ENCODE results near the gene FHOD3. TPM values are rescaled to one million over a fixed set of nuclear protein-coding genes. Genes with fewer than 3 reads are reported as not detected.

Gene FHOD3
- polyA plus RNA-seq, 2 of the 4 experiments (the other 2 are of a cell fraction): 2.5 to 3.6 TPM

GRCh38 chr18:36269157-36269556 lies 28.4 kb upstream of the FHOD3 start:
- ATAC-seq: no peak
- WGBS (ENCODE audit: missing lambda C conversion rate): 70% methylated on average over 2 of the region's 4 CpGs
- no peak for TF ChIP-seq CHD2 (IDR thresholded peaks at IDR 0.05; ENCODE audit: low read length, partially characterized antibody)
- no peak for TF ChIP-seq MAFK (IDR thresholded peaks at IDR 0.05; ENCODE audit: partially characterized antibody)
- no peak for TF ChIP-seq NPAS2 (CRISPR knock-in tag; IDR thresholded peaks at IDR 0.05; ENCODE audit: borderline replicate concordance)
- no peak for TF ChIP-seq CBX2 (IDR thresholded peaks at IDR 0.05; ENCODE audit: borderline replicate concordance, low read depth)
- TF ChIP-seq HES2 (IDR thresholded peaks at IDR 0.05): no peak
- TF ChIP-seq HEYL (CRISPR knock-in tag; IDR thresholded peaks at IDR 0.05): no peak
- TF ChIP-seq CTCF (IDR thresholded peaks at IDR 0.05): no peak
- TF ChIP-seq KDM5A (IDR thresholded peaks at IDR 0.05): no peak
- no peak for TF ChIP-seq RNF2 (IDR thresholded peaks at IDR 0.05; ENCODE audit: borderline replicate concordance, low read depth)
- no peak for TF ChIP-seq ZFP36 (IDR thresholded peaks at IDR 0.05; ENCODE audit: borderline replicate concordance, partially characterized antibody)
- TF ChIP-seq BHLHE40 (IDR thresholded peaks at IDR 0.05; ENCODE audit: low read depth, low read length): no peak
- Histone ChIP-seq H3K4me2 (no peak overlapping the region), H3K27ac (no peak overlapping the region), H3K4me3 (no peak overlapping the region), H3K4me1 (no peaks in the 10 kb centered on the region), H3K9me3 (no peaks in the 10 kb centered on the region)
- no peak for FAIRE-seq
- CTCF ChIA-PET: interaction anchor here (1.0 kb wide), 1 partner anchor 15 kb away, joined by 3 read pairs; no protein-coding TSS in a partner anchor
- POLR2A ChIA-PET: no interaction called here
- DNase-seq (ENCODE audit: low read depth in 1 of 2, low spot score in 1 of 2): no peak

- no peak for FAIRE-seq
- CTCF ChIA-PET: interaction anchor here (1.5 kb wide), 1 partner anchor 10 kb away, joined by 3 read pairs; no protein-coding TSS in a partner anchor
Measured at GRCh38 chr18:36271153-36271552, 26.4 kb upstream of the FHOD3 start.

More at GRCh38 chr18:36271153-36271552, 26.4 kb upstream of the FHOD3 start:
- POLR2A ChIA-PET: no interaction called here
- Histone ChIP-seq H3K27ac (no peak overlapping the region), H3K4me1 (no peaks in the 10 kb centered on the region), H3K4me3 (no peak overlapping the region), H3K9me3 (no peaks in the 10 kb centered on the region), H3K4me2 (no peak overlapping the region)
- DNase-seq (ENCODE audit: low read depth in 1 of 2, low spot score in 1 of 2) (no peak), ATAC-seq (no peak)
- TF ChIP-seq TP53 (CRISPR knock-in tag; IDR thresholded peaks at IDR 0.05) (no peak), HES2 (IDR thresholded peaks at IDR 0.05) (no peak), PBX3 (IDR thresholded peaks at IDR 0.05) (no peak), CBX8 (IDR thresholded peaks at IDR 0.05) (no peak), RAD21 (conservative IDR thresholded peaks at IDR 0.05 in 1 of 2, IDR thresholded peaks at IDR 0.05 in 1 of 2) (no peak), HDAC2 (IDR thresholded peaks at IDR 0.05) (no peak), CBX2 (IDR thresholded peaks at IDR 0.05; ENCODE audit: borderline replicate concordance, low read depth) (no peak), ESRRA (IDR thresholded peaks at IDR 0.05; ENCODE audit: borderline replicate concordance, low read length) (no peak), HEYL (CRISPR knock-in tag; IDR thresholded peaks at IDR 0.05) (no peak), JUN (IDR thresholded peaks at IDR 0.05) (no peak), CEBPB (IDR thresholded peaks at IDR 0.05) (no peak), ZNF302 (CRISPR knock-in tag; IDR thresholded peaks at IDR 0.05) (no peak), ELK1 (IDR thresholded peaks at IDR 0.05; ENCODE audit: low read depth, low read length) (no peak), EHF (CRISPR knock-in tag; IDR thresholded peaks at IDR 0.05) (no peak), POLR2AphosphoS2 (conservative IDR thresholded peaks at IDR 0.05; ENCODE audit: low read length) (no peak), USF2 (IDR thresholded peaks at IDR 0.05) (no peak), HOXB13 (CRISPR knock-in tag; IDR thresholded peaks at IDR 0.05; ENCODE audit: low read depth) (no peak), RNF2 (IDR thresholded peaks at IDR 0.05; ENCODE audit: borderline replicate concordance, low read depth) (no peak), KDM1A (IDR thresholded peaks at IDR 0.05; ENCODE audit: low read depth) (no peak)
